HL-60 (cell line): ENCODE measurements around the gene CCDC85C.

Source experiments
- CTCF ChIP-seq: IDR thresholded peaks from one replicate; pipeline ENCODE4 v1.5.1; 2011; ENCODE audit warnings: low read length, control low read depth, inconsistent platforms; ENCODE audit not compliant: insufficient read depth
- GABPA ChIP-seq: IDR thresholded peaks from 2 replicates; pipeline ENCODE4 v1.6.1; 2012; ENCODE audit warnings: low read depth
- POLR2AphosphoS5 ChIP-seq: IDR thresholded peaks from 2 replicates; pipeline ENCODE4 v1.6.1; 2012; ENCODE audit warnings: low read depth
- REST ChIP-seq: IDR thresholded peaks from 2 replicates; pipeline ENCODE4 v1.6.1; 2012; ENCODE audit warnings: low read depth; ENCODE audit not compliant: insufficient replicate concordance

- no peak for TF ChIP-seq REST
- no peak for TF ChIP-seq CTCF
- TF ChIP-seq POLR2AphosphoS5 = no peak
- no peak for TF ChIP-seq GABPA
Observed at GRCh38 chr14:99562856-99563748, 40.9 kb downstream of the CCDC85C start.
